Measurements from ENCODE around the gene CLUH. TPM values are rescaled to one million over a fixed set of nuclear protein-coding genes. Genes with fewer than 3 reads are reported as not detected.
"Not testable (repeated sequence)": the region's sequence is repeated elsewhere in the genome, so short reads cannot be mapped to it uniquely, and the experiment has no call there.

CLUH gene
- total RNA-seq, 2 donors from 2014 or later: 55.5 to 61.8 TPM

DNA sequence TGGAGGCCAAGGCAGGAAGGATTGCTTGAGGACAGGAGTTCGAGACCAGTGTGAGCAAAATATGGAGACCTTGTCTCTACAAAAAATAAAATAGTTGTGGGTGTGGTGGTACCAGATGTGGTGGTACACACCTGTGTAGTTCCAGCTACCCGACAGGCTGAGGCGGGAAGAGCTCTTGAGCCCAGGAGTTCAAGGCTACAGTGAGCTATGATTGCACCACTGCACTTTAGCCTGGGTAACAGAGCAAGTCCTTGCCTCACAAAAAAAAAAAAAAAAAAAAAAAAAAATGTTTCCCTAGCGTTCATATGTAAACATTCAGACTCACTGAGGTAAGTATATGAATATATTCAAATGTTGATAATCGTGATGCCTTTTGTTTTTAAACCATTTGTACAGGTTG lies 39.5 kb downstream of the CLUH start:
- TF ChIP-seq, protein P1, sequence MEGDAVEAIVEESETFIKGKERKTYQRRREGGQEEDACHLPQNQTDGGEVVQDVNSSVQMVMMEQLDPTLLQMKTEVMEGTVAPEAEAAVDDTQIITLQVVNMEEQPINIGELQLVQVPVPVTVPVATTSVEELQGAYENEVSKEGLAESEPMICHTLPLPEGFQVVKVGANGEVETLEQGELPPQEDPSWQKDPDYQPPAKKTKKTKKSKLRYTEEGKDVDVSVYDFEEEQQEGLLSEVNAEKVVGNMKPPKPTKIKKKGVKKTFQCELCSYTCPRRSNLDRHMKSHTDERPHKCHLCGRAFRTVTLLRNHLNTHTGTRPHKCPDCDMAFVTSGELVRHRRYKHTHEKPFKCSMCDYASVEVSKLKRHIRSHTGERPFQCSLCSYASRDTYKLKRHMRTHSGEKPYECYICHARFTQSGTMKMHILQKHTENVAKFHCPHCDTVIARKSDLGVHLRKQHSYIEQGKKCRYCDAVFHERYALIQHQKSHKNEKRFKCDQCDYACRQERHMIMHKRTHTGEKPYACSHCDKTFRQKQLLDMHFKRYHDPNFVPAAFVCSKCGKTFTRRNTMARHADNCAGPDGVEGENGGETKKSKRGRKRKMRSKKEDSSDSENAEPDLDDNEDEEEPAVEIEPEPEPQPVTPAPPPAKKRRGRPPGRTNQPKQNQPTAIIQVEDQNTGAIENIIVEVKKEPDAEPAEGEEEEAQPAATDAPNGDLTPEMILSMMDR (conservative IDR thresholded peaks at IDR 0.05): no peak
- WGBS, 2 experiments (ENCODE audit: insufficient coverage in 1 of 2, insufficient read length in 1 of 2): 97 to 98% methylated on average over 4 of the region's 5 CpGs
- no peaks in the 10 kb centered on the region for H3K4me1 Mint-ChIP-seq
- H3K4me3 Mint-ChIP-seq: no peak overlapping the region
- peaks cover 87% of the 10 kb centered on the region for H3K36me3 Mint-ChIP-seq (ENCODE audit: low read depth)
- H3K9me3 ChIP-seq (ENCODE audit: control insufficient read depth, low read length): peaks cover 6% of the 10 kb centered on the region
- peaks cover 98% of the 10 kb centered on the region for H3K36me3 ChIP-seq (ENCODE audit: control insufficient read depth, insufficient read depth, low read length)
- H3K27me3 ChIP-seq (ENCODE audit: control insufficient read depth, insufficient read depth, low read length, poor library complexity, severe bottlenecking): no peaks in the 10 kb centered on the region
- no peaks in the 10 kb centered on the region for H3K4me1 ChIP-seq (ENCODE audit: control insufficient read depth, insufficient read depth, low read length)
- no peaks in the 10 kb centered on the region for H3K9me3 Mint-ChIP-seq
- no peak for DNase-seq
- H3K27ac Mint-ChIP-seq: no peak overlapping the region
- no peak overlapping the region for H3K9ac ChIP-seq (ENCODE audit: extremely low read depth, low read length, poor library complexity, severe bottlenecking)
- H3K27me3 Mint-ChIP-seq (ENCODE audit: insufficient read depth): no peaks in the 10 kb centered on the region
- no peak overlapping the region for H3K4me3 ChIP-seq (ENCODE audit: low read length)
- H3K27ac ChIP-seq (ENCODE audit: low read depth, low read length): no peak overlapping the region

DNA sequence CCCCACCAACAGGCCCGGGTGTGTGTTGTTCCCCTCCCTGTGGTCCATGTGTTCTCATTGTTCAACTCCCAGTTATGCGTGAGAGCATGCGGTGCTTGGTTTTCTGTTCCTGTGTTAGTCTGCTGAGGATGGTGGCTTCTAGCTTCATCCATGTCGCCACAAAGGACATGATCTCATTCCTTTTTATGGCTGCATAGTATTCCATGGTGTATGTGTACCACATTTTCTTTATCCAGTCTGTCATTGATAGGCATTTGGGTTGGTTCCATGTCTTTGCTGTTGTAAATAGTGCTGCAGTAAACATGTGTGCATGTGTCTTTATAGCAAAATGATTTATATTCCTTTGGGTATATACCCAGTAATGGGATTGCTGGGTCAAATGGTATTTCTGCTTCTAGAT lies 51.2 kb downstream of the CLUH start:
- H3K36me3 ChIP-seq (ENCODE audit: control insufficient read depth, insufficient read depth, low read length): peaks cover 47% of the 10 kb centered on the region
- not testable (repeated sequence) for H3K27me3 Mint-ChIP-seq (ENCODE audit: insufficient read depth); H3K27ac Mint-ChIP-seq; H3K4me3 Mint-ChIP-seq; H3K4me3 ChIP-seq (ENCODE audit: low read length); H3K9me3 Mint-ChIP-seq; H3K27ac ChIP-seq (ENCODE audit: low read depth, low read length); DNase-seq; H3K4me1 Mint-ChIP-seq; H3K4me1 ChIP-seq (ENCODE audit: control insufficient read depth, insufficient read depth, low read length); H3K9me3 ChIP-seq (ENCODE audit: control insufficient read depth, low read length); H3K9ac ChIP-seq (ENCODE audit: extremely low read depth, low read length, poor library complexity, severe bottlenecking); H3K27me3 ChIP-seq (ENCODE audit: control insufficient read depth, insufficient read depth, low read length, poor library complexity, severe bottlenecking)
- H3K36me3 Mint-ChIP-seq (ENCODE audit: low read depth): peaks cover 39% of the 10 kb centered on the region
- WGBS, 2 experiments (ENCODE audit: insufficient coverage in 1 of 2, insufficient read length in 1 of 2): 90 to 98% methylated on average over 3 to 4 of the region's 4 CpGs

GRCh38 chr17:2659337-2659736 lies 52.2 kb downstream of the CLUH start:
- not testable (repeated sequence) for H3K9ac ChIP-seq (ENCODE audit: extremely low read depth, low read length, poor library complexity, severe bottlenecking); DNase-seq; H3K4me1 ChIP-seq (ENCODE audit: control insufficient read depth, insufficient read depth, low read length); H3K27me3 Mint-ChIP-seq (ENCODE audit: insufficient read depth); H3K27ac Mint-ChIP-seq; H3K4me3 Mint-ChIP-seq; H3K9me3 Mint-ChIP-seq; H3K4me3 ChIP-seq (ENCODE audit: low read length); H3K4me1 Mint-ChIP-seq; H3K27ac ChIP-seq (ENCODE audit: low read depth, low read length); H3K27me3 ChIP-seq (ENCODE audit: control insufficient read depth, insufficient read depth, low read length, poor library complexity, severe bottlenecking); H3K9me3 ChIP-seq (ENCODE audit: control insufficient read depth, low read length)
- H3K36me3 Mint-ChIP-seq (ENCODE audit: low read depth): peaks cover 41% of the 10 kb centered on the region
- peaks cover 48% of the 10 kb centered on the region for H3K36me3 ChIP-seq (ENCODE audit: control insufficient read depth, insufficient read depth, low read length)
- WGBS, 2 experiments (ENCODE audit: insufficient coverage in 1 of 2, insufficient read length in 1 of 2): 97 to 100% methylated on average over 4 to 8 of the region's 8 CpGs

DNA sequence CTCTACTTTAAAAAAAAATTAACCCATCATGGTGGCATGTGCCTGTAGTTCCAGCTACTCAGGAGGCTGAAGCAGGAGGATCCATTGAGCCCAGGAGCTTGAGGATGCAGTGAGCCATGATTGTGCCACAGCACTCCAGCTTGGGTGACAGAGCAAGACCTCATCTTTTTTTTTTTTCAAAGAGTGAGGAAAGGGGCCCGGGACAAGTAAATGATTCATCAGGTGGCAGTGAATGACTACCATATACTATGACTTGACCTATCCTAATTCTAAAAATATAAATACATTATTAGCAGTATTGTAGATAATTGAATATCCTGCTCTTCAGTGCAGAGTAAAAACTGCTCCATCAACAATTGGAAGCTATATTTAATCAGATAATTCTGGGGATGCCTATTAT lies 55.3 kb downstream of the CLUH start:
- Mint-ChIP-seq H3K27me3 (ENCODE audit: insufficient read depth) (no peaks in the 10 kb centered on the region), H3K4me1 (peaks cover under 1% of the 10 kb centered on the region), H3K9me3 (peaks cover 12% of the 10 kb centered on the region), H3K27ac (no peak overlapping the region), H3K36me3 (ENCODE audit: low read depth) (peaks cover 57% of the 10 kb centered on the region), H3K4me3 (no peak overlapping the region)
- Histone ChIP-seq H3K4me3 (ENCODE audit: low read length) (no peak overlapping the region), H3K9ac (ENCODE audit: extremely low read depth, low read length, poor library complexity, severe bottlenecking) (no peak overlapping the region), H3K4me1 (ENCODE audit: control insufficient read depth, insufficient read depth, low read length) (no peaks in the 10 kb centered on the region), H3K9me3 (ENCODE audit: control insufficient read depth, low read length) (peaks cover 3% of the 10 kb centered on the region), H3K27ac (ENCODE audit: low read depth, low read length) (no peak overlapping the region), H3K27me3 (ENCODE audit: control insufficient read depth, insufficient read depth, low read length, poor library complexity, severe bottlenecking) (no peaks in the 10 kb centered on the region), H3K36me3 (ENCODE audit: control insufficient read depth, insufficient read depth, low read length) (peaks cover 65% of the 10 kb centered on the region)
- WGBS, 2 experiments (ENCODE audit: insufficient coverage in 1 of 2, insufficient read length in 1 of 2): no CpG with 5 or more reads among the region's 1 CpG
- no peak for DNase-seq
- TF ChIP-seq, protein P1 (conservative IDR thresholded peaks at IDR 0.05): no peak

Data from endodermal cell (in vitro differentiated cells).